ENCODE measurements around the gene SERPINB8. TPM values are rescaled to one million over a fixed set of nuclear protein-coding genes. Genes with fewer than 3 reads are reported as not detected.

The SERPINB8 gene
- total and polyA plus RNA-seq, 7 donors, result 2.2 to 21.7 (median 7.1) TPM

GRCh38 chr18:63947051-63947790, 22.7 kb upstream of the SERPINB8 start:
- DNase-seq, result no peak
- no peaks in the 10 kb centered on the region for H3K36me3 ChIP-seq
- no peak overlapping the region for H3K4me3 ChIP-seq
- intact Hi-C loops (cut with DNase I), result no loop called here
- peaks cover 0 to 24% (median 0%) of the 10 kb centered on the region in 3 donors for H3K27me3 ChIP-seq
- 82 to 84% methylated on average over 3 of the region's 3 CpGs for WGBS, 2 donors
- H3K9me3 ChIP-seq, result peaks cover 0 to 2% (median 0%) of the 10 kb centered on the region in 4 donors
- H3K4me1 ChIP-seq, result peaks cover 0 to 8% (median 4%) of the 10 kb centered on the region in 4 donors
- no peak overlapping the region for H3K27ac ChIP-seq
- TF ChIP-seq, protein P1, sequence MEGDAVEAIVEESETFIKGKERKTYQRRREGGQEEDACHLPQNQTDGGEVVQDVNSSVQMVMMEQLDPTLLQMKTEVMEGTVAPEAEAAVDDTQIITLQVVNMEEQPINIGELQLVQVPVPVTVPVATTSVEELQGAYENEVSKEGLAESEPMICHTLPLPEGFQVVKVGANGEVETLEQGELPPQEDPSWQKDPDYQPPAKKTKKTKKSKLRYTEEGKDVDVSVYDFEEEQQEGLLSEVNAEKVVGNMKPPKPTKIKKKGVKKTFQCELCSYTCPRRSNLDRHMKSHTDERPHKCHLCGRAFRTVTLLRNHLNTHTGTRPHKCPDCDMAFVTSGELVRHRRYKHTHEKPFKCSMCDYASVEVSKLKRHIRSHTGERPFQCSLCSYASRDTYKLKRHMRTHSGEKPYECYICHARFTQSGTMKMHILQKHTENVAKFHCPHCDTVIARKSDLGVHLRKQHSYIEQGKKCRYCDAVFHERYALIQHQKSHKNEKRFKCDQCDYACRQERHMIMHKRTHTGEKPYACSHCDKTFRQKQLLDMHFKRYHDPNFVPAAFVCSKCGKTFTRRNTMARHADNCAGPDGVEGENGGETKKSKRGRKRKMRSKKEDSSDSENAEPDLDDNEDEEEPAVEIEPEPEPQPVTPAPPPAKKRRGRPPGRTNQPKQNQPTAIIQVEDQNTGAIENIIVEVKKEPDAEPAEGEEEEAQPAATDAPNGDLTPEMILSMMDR (IDR thresholded peaks at IDR 0.05), result no peak
- no peak for TF ChIP-seq POLR2AphosphoS5 (IDR thresholded peaks at IDR 0.05)
- no peak for TF ChIP-seq EP300 (IDR thresholded peaks at IDR 0.05)
- TF ChIP-seq POLR2A (IDR thresholded peaks at IDR 0.05), result no peak

GRCh38 chr18:63949068-63949737, 20.7 kb upstream of the SERPINB8 start, which contains the start of gene HMSD:
TSS of gene HMSD (plus strand) at chr18:63949301. CDS start at chr18:63953456, 4,155 bp downstream.
- WGBS, 2 donors, result 6 to 18% methylated on average over 35 of the region's 35 CpGs
- Histone ChIP-seq H3K9me3 (peaks cover 0 to 2% (median 0%) of the 10 kb centered on the region in 4 donors), H3K4me3 (peak within 1 kb of the TSS in 3 of 4 donors; percentile 6 to 33 (median 28)), H3K4me1 (peaks cover 0 to 8% (median 4%) of the 10 kb centered on the region in 4 donors), H3K27ac (no peak within 1 kb of the TSS), H3K36me3 (no peaks in the 10 kb centered on the region), H3K27me3 (peaks cover 0 to 24% (median 0%) of the 10 kb centered on the region in 3 donors)
- intact Hi-C loops (cut with DNase I), result no loop called here
- TF ChIP-seq POLR2A (IDR thresholded peaks at IDR 0.05), result no peak
- TF ChIP-seq, protein P1 (IDR thresholded peaks at IDR 0.05), result peak in 1 of 4 experiments; percentile 25
- DNase-seq, result no peak

DNA sequence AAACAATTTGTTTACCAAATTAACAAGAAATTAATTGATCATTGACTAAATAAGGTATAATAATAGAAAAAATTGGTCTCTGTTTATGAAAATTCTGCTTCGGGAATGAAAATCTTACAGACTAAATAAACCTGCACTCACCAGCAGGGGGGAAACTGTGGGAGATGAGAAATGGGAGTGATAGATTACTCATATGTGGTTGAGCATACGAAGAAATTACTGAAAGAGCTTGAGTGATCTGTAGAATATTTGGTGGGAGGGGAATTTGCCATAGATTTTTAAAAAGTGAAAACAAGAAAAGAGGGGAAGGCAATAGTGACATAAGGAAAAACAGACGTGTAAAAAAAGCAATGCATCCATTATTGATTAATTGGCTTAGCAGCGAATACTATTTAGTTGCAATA, 18.6 kb upstream of the SERPINB8 start:
- 69 to 72% methylated on average over 4 of the region's 4 CpGs for WGBS, 2 donors
- intact Hi-C loops (cut with DNase I), result no loop called here
- H3K4me1 ChIP-seq, result peaks cover 0 to 8% (median 4%) of the 10 kb centered on the region in 4 donors
- H3K27ac ChIP-seq, result no peak overlapping the region
- no peak overlapping the region for H3K4me3 ChIP-seq
- TF ChIP-seq EP300 (IDR thresholded peaks at IDR 0.05) (no peak), POLR2A (IDR thresholded peaks at IDR 0.05) (no peak), POLR2AphosphoS5 (IDR thresholded peaks at IDR 0.05) (no peak)
- TF ChIP-seq, protein P1 (IDR thresholded peaks at IDR 0.05), result no peak
- H3K9me3 ChIP-seq, result no peaks in the 10 kb centered on the region
- H3K27me3 ChIP-seq, result peaks cover 0 to 20% (median 0%) of the 10 kb centered on the region in 3 donors
- no peak for DNase-seq
- no peaks in the 10 kb centered on the region for H3K36me3 ChIP-seq

- no peak for TF ChIP-seq POLR2A (IDR thresholded peaks at IDR 0.05)
- TF ChIP-seq, protein P1 (IDR thresholded peaks at IDR 0.05), result no peak
- no peak for TF ChIP-seq POLR2AphosphoS5 (IDR thresholded peaks at IDR 0.05)
- no peak for TF ChIP-seq EP300 (IDR thresholded peaks at IDR 0.05)
- no peak for DNase-seq
- Histone ChIP-seq H3K27ac (no peak overlapping the region), H3K9me3 (no peaks in the 10 kb centered on the region), H3K4me1 (peaks cover 0 to 8% (median 4%) of the 10 kb centered on the region in 4 donors), H3K27me3 (peaks cover 0 to 21% (median 0%) of the 10 kb centered on the region in 3 donors), H3K36me3 (no peaks in the 10 kb centered on the region), H3K4me3 (no peak overlapping the region)
- intact Hi-C loops (cut with DNase I), result no loop called here
- 62 to 73% methylated on average over 5 of the region's 5 CpGs for WGBS, 2 donors
Observed at GRCh38 chr18:63953811-63954210, 16.1 kb upstream of the SERPINB8 start.
